NCI-H1105 treated with DMSO at 0.1 percent for 48 hours (cell line): ENCODE results near the gene BIN2.
"Not testable (repeated sequence)": the region's sequence is repeated elsewhere in the genome, so short reads cannot be mapped to it uniquely, and the experiment has no call there.

Source experiments
- DNase-seq: peaks from one replicate; lab custom pipeline; 2025; lab: John Stamatoyannopoulos, UW

Gene BIN2

DNA sequence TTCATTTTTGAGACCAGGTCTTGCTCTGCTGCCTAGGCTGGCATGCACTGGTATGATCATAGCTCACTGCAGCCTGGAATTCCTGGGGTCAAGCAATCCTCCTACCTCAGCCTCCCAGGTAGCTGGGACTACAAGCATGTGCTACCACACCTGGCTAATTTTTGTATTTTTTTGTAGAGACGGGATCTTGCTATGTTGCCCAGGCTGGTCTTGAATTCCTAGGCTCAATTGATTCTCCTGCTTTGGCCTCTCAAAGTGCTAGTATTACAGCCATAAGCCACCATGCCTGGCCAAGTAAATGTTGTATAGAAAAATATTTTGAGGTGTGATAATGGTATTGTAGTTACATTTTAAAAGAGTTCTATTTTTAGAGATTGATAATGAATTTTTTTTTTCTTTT is 12.6 kb downstream of the BIN2 start:
- DNase-seq = no peak

DNA sequence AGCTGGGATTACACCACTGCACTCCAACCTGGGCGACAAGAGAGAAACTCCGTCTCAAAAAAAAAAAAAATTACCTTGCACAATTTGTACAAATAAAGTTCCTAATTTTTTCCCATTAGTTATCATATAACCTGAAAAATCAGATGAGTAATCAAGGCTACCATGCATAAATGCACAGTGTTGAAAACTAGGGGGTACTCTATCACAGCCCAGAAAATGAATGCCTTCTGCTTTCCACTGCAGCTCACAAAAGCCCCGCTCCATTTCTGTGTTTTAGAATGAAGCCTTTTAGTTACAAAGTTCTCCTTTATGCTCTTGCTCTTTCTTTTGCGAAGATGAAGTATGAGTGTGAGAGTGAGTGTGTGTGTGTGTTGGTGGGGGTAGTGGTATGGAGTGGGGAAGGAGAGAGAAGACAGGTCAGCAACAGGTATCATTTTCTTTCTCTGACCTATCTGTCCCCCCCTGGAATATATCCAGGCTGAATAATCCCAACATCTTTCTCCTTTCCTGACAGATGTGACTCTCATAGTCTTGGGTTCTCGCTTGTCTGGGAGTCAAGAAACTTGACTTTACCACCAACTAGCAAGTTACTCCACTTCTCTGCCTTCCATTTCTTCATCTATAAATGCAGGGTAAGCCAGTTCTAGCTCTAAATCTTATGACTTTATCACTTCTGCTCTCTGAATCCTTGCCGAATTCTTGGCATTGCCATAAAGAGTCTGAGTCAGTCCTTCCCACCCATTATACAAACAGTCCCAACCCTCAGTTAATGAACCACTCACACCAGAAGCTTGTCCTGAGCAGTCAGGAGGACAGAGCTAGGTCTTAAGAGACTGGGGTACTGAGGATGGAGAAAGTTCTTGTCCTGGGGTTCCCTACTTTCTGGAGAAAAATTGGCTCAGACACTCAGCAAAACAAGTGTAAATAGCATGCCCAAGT is 16.1 kb downstream of the BIN2 start:
- DNase-seq = no peak

DNA sequence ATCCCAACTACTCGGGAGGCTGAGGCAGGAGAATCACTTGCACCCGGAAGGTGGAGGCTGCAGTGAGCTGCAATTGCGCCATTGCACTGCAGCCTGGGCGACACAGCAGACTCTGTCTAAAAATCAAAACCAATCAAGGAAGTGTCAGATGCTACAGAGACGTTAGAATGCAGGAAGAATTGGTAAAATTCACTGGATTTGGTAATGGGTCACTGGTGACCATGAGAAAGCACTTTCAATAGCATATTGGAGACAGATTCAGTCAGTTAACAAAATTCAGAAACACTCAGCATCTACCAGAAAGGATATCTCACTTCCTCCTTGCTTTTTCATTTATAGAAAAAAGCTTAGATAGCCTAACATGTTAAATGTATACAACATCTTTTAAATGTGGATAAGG is 17.5 kb downstream of the BIN2 start:
- no peak for DNase-seq

DNA sequence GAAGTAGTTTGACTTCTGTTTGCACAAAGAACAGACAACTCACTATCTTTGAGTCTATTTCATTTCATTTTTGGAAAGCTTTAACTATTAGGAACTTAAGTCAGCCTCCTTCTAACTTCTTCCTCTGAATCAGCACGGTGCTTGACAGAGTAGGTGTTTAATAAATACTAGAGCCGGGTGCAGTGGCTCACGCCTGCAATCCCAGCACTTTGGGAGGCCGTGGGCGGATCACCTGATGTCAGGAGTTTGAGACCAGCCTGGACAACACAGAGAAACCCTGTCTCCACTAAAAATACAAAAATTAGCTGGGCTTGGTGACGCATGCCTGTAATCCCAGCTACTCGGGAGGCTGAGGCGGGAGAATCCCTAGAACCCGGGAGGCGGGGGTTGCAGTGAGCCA is 23.2 kb downstream of the BIN2 start:
- not testable (repeated sequence) for DNase-seq

DNA sequence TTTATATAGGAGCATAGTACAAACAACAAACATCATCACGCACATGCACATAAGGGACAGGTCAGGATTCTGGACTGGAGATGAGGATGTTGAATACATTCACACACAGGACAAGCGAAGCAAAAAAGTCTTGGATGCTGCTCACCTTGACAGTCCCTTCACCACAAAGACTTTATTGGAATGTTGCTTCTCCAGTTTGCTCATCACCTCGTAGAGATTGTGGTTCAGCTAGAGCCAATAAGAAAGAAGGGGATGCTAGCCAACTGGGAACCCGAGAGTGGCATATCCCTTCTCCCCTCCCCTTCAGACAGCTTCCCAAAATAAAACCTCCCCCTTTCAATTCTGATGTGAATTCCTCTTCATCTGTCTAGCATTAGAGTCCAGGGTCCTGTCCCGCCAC is 28.3 kb downstream of the BIN2 start:
- DNase-seq = no peak

DNA sequence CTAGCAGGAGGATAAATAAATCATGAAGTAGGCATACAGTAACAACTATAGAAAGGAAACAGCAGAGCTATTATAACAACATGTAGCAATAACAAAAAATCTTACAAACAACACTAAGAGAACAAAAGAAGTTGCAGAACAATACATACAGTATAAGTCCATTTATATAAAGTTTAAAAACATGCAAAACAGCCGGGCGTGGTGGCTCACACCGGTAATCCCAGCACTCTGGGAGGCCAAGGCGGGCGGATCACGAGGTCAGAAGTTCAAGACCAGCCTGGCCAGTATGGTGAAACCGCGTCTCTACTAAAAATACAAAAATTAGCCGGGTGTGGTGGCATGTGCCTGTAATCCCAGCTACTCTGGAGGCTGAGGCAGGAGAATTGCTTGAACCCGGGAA is 29.9 kb downstream of the BIN2 start:
- DNase-seq = not testable (repeated sequence)

DNA sequence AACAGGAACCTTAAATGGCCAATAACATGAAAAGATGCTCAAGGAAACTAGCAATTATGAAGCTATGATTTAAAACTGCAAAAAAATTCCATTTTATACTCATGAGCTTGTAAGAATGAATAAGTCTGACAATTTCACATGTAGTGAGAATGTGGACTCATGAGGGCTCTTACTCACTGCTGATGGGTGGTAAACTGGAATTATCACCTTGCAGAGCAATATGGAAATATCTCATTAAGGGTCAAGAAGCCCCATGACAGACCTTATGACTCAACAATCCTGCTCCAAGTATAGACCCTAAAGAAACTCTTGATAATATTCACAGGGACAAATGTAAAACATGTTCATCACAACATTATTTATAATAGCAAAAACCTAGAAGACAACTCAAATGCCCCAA is 30.3 kb downstream of the BIN2 start:
- DNase-seq = no peak

DNA sequence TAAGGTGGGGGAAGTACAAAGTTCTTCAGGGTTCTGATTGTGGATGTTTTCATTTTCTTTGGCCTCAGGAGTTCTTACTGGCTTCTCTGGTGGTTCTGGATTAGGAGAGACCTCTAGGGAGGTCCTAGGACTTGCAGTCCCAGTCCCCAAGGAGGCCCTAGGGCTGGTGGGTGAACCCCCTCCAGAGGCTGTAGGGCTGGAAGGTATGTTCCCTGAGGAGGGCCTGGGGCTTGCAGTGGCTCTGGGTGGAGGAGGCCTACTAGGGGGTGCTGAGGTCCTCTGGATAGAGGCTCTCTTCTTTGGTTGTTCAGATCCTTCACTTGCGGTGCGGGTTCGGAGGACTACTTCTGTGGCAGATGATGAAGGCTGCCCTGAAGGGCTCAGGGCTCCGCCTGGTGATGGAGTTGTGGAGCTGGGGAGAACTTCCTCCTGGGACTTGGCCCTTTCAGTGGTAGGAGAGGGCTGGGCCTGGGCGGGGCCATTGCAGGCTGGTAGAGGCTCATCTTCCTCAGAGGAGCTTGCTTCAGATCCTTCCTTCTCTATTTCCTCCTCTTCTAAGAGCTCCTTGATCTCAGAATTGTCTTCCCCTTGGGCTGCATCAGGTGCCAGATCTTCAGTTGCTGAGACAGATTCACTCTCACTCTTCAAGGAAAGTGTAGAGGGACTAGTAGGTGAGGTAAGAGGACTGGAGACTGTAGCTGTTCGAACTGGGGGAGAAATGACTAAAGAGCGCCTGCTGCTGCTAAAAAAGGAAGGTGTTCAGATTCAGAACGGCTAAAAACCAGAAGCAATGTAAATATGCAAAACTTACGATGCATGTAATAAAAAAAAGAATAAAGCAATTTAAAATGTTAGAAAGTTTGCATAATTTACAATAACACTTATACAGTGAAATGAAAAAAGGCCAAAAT is 32.1 kb downstream of the BIN2 start:
- not testable (repeated sequence) for DNase-seq

DNA sequence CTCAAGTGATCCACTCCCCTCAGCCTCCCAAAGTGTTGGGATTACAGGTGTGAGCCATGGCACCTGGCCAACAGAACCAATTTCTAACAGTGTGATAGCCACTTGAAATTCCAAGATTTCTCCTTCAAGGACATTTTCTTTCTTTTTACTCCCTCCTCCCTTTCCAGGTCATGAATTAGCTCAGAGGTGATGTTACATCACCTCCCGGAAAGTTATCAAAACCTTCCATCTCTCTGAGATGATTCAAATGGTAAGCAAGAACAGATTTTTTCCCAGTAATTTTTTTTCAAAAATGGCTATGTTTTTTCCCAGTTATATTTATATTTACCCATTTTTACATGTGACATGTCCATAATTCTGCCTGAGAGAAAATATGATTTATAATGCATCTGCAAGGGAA is 38.1 kb downstream of the BIN2 start:
- DNase-seq = no peak

DNA sequence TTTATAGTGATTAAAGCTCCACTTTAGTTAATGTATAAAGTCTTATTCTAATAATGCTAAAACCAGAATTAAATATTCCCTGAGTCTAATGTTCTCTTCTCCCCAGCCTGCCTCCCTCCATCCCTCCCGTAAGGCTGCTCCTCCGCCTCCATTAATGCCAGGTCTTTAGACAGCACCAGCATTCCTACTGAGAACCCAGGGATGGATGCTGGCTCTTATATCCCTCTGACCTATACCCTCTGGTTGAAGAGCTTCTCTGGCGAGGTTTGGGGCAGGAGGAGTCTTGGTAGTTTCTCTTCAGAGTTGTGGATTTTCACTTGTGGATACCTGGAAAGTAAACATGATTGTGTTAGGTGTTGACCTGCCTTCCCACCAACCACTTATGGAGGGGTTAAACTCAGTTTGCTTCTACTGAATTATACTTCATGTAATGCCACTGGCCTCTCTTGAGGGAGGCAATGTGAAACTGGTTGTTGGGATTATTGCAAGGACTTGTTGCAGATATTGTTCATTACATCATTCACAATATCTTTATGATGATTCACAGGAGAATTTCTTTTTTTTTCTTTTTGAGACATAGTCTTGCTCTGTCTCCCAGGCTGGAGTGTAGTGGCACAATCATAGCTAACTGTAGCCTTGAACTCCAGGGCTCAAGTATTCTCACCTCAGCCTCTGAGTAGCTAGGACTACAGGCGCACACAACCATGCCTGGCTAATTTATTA is 42.6 kb downstream of the BIN2 start:
- no peak for DNase-seq

DNA sequence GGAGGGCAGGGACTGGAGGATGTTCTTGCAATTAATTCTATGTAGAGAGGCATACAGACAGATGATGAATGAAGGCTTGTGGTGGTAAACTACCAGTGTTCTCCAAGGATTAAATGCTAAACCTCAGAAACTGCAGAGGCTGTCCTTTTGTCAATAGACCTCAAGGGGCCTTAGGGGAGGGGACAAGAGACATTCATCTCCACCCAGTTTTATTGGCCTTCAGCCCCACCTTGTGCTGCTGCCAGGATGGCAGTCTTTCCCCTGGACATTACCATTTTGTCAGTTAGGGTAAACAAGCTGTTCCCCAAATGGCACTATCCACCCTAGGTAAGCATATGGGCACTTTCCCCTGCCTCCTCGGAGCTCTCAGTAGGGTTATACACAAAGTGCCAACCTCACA is 48.9 kb downstream of the BIN2 start:
- no peak for DNase-seq

DNA sequence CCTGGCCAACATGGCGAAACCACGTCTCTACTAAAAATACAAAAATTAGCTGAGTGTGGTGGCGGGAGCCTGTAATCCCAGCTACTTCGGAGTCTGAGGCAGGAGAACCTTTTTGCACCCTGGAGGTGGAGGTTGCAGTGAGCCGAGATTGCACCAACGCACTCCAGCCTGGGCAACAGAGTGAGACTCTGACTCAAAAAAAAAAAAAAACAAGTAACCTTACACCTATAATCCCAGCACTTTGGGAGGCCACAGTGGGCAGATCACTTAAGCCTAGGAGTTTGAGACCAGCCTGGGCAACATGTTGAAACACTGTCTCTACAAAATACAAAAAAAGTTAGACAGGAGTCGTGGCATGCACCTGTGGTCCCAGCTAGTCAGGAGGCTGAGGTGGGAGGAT is 51.2 kb downstream of the BIN2 start:
- not testable (repeated sequence) for DNase-seq

DNA sequence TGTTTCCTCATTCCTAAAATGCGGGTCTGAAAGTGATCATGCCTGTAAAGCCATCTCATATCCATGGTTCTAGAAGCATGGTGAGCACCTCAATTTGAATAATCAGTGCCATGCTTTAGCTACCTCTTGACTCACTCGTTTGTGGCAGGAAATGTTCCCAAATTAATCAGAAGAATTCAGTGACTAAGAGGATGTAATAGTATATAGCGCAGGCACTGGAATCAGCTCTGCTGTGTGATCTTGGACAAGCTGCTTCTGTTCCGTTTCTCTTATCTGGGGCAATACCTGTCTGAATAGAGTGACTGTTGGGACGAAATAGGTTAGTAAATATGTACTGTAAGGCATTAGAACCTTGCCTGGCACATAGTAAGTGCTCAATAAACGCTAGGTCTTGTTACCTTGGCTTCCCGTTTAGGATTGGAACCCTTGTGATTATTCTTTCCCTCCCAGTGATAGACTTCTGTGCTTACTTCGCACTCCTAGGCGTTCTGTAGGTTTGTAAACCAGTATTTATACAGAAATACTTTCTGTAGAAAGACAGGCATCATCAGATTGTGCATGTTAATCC is 52.9 kb downstream of the BIN2 start:
- DNase-seq = no peak

DNA sequence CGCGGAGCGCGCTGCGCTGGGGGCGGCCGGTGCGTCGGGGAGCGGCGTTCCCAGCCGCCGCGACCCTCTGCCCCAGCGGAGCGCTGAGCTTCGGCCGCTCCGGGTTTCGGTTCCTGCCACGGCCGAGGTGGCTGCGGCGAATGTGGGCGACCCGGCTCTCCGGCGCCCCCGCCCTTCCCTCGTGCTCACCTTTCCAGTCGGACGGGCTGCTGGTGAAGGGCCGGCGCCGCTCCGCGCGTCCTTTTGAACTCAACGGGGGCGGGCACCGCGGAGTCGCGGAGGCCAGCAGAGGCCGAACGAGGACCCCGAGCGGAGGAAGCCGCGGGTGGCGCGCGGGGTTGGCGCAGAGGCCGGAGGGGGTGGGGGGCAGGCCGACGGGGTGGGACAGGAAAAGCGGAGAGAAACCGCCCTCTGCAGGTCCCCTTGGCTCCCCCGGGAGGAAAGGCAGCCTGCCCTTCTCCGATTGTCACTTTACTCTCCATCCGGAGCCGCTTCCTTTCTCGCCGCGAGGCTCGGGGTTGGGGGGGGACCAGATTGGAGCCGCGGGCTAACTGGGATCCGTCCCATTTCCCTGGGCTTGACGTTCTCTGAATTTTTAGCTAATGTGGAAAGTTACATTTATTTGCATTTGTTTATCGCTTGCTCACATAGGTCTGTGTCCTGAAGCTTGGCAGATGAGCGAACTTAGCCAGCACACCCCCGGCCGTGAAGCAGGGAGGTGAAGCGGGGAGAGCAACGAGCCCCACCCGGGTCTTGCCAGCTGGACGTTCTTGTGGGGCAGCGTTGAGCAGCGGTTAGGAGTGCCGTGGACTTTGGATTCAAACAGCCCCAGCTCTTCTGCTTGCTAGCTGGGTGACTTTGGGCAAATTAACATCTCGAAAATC is 53.7 kb downstream of the BIN2 start, which contains the start of gene SMAGP:
Gene SMAGP (minus strand): TSS at position 349 of the 884 bp plus-strand sequence. CDS start 1,137 bp downstream, outside the sequence.
- DNase-seq = peak; percentile 50

DNA sequence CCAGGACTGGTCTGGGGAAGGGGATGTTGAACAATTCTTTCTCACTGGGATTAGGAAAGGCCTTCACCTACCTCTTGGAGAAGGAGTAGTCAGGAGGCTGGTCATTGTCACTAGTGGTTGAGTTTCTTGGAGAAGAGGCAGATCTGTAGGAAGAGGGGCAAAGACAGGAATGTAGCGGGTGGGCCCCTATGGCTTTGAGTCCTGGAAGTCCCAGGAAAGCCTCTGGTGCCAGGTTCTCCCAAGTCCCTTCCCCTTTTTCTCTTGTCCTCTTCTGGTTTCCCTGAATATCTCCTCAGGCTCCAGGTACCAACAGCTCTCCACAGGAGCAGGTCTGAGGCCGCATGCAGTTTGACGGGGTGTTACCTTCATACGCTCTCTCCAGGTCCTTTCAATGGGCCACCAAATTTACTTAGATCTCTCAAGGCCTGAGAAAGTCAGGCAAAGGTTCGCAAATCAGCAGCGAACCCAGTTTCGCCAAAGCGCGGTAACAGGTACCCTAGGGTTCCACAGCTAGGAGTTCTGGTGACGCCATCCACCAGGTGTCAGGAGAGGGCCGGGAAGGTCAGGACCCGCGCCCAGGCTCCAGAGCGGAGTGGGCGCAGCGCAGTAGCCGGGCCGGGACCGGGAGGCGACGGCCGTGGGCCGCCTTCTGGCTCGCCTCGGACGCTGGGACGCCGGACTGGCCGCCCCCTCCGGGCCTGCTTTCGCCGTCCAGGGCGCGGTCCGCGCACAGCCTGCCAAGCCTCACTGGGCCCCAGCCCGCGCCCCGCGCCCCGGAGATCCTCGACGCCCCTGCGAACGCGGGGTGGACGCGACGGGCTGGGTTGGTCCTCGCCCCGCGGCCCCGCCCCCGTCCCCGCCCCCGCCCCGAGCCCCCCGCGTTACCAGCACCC is 54.6 kb downstream of the BIN2 start:
- DNase-seq = no peak

DNA sequence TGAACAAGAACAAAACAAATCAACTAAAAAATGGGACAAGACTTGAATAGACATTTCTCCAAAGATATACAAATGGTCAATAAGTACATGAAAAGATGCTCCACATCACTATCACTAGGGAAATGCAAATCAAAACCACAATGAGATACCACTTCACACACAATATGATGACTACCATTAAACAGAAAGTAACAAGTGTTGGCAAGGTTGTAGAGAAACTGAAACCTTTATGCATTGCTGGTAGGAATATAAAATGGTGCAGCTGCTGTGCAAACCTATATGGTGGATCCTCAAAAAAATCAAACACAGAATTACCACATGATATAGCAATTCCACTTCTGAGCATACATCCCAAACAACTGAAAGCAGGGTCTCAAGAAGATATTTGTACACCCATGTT is 59.0 kb downstream of the BIN2 start:
- DNase-seq = no peak

DNA sequence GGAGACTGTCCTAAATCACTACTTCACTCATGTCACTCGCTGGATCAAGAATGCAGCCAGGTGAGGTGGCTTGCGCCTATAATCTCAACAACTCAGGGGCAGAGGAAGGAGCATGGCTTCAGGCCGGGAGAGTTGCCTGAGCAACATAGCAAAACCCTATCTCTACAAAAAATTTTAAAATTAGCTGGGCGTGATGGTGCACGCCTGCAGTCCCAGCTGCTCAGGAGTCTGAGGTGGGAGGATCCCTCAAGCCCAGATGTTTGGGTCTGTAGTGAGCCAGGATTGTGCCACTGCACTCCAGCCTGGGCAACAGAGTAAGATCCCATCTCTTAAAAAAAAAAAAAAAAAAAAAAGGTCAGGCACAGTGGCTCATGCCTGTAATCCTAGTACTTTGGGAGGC is 59.7 kb downstream of the BIN2 start:
- no peak for DNase-seq

DNA sequence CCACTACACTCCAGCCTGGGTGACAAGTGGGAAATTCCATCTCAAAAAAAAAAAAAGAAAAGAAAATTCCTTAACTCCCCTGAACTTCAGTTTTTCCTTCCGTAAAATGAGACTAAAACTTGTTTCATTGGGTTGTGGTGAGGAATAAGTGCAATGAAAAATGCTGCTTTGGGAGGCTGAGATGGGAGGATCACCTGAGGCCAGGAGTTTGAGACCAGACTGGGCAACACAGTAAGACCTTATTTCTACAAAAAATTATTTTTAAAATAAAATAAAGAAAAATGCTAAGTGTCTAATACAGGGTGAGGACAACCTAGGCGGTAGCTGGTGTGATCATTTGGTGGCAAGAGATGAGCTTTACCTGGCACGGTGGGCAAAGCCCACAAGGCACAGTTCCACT is 60.6 kb downstream of the BIN2 start:
- DNase-seq = no peak

DNA sequence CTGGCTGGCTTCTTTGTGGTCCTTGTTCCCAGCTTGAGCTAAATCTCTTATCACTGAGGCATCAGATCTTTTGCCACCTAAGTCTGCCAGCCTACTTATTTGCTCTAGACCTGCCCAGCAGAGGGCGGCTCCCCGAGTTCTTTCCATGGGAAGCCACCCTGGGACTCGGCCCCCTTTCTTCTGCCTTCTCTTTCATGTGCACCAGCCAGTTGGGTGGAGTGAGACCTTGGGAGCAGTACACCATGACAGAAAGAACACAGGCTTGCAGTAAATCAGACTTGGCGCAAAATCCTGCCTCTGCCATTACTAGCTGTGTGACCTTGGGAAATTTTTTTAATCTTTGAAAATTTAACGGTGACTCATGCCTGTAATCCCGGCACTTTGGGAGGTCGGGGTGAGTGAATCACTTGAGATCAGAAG is 61.2 kb downstream of the BIN2 start:
- no peak for DNase-seq

DNA sequence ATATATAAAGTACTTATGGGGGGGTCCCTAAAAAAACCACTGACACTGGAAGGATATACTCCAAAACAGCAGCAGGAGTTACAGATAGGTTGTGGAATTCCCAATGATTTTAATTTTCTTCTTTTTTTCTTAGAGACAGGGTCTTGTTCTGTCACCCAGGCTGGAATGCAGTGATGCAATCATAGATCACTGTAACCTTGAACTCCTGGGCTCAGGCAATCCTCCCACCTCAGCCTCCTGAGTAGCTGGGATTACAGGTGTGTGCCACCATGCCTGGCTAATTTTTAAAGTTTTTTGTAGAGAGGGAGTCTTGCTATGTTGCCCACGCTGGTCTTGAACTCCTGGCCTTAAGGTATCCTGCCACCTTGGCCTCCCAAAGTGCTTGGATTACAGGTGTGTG is 64.4 kb downstream of the BIN2 start:
- not testable (repeated sequence) for DNase-seq
